ENCODE data around the gene TRIM21. TPM values are rescaled to one million over a fixed set of nuclear protein-coding genes. Genes with fewer than 3 reads are reported as not detected.
A peak's percentile ranks its signal among the peaks of the same experiment; 100 is the strongest.
"Not testable (repeated sequence)": the region's sequence is repeated elsewhere in the genome, so short reads cannot be mapped to it uniquely, and the experiment has no call there.

TRIM21 gene
- polyA plus RNA-seq, 2 of the 4 experiments (the other 2 are of a cell fraction), result 11.3 to 15.6 TPM

GRCh38 chr11:4416816-4417215 lies 23.3 kb upstream of the TRIM21 start:
- Histone ChIP-seq H3K9me3 (no peaks in the 10 kb centered on the region), H3K4me2 (no peak overlapping the region), H3K4me3 (no peak overlapping the region), H3K27ac (no peak overlapping the region), H3K4me1 (no peaks in the 10 kb centered on the region)
- ChIA-PET CTCF (interaction anchor here (1.3 kb wide), 1 partner anchor 8 kb away, joined by 4 read pairs; no protein-coding TSS in a partner anchor), POLR2A (no interaction called here)
- FAIRE-seq (no peak), ATAC-seq (no peak), DNase-seq (ENCODE audit: low read depth in 1 of 2, low spot score in 1 of 2) (no peak)
- TF ChIP-seq EHMT2 (IDR thresholded peaks at IDR 0.05; ENCODE audit: low read depth) (no peak), RFX5 (IDR thresholded peaks at IDR 0.05) (no peak), KDM5A (IDR thresholded peaks at IDR 0.05) (no peak), EP300 (IDR thresholded peaks at IDR 0.05) (no peak), HMGXB4 (CRISPR knock-in tag; IDR thresholded peaks at IDR 0.05; ENCODE audit: borderline replicate concordance) (no peak), RNF2 (IDR thresholded peaks at IDR 0.05; ENCODE audit: borderline replicate concordance, low read depth) (no peak), CBX8 (IDR thresholded peaks at IDR 0.05) (no peak), GATA3 (IDR thresholded peaks at IDR 0.05; ENCODE audit: borderline replicate concordance) (no peak), HOXB5 (CRISPR knock-in tag; IDR thresholded peaks at IDR 0.05) (no peak), JUN (IDR thresholded peaks at IDR 0.05) (no peak), TP53 (CRISPR knock-in tag; IDR thresholded peaks at IDR 0.05) (no peak), CHD4 (IDR thresholded peaks at IDR 0.05; ENCODE audit: borderline replicate concordance) (no peak), HDAC2 (IDR thresholded peaks at IDR 0.05) (no peak), FOSB (CRISPR knock-in tag; IDR thresholded peaks at IDR 0.05) (no peak), BHLHE40 (IDR thresholded peaks at IDR 0.05; ENCODE audit: low read depth, low read length) (no peak)
- TF ChIP-seq, protein P1, sequence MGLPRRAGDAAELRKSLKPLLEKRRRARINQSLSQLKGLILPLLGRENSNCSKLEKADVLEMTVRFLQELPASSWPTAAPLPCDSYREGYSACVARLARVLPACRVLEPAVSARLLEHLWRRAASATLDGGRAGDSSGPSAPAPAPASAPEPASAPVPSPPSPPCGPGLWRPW (IDR thresholded peaks at IDR 0.05), result no peak
- 50% methylated on average over 1 of the region's 1 CpG for WGBS (ENCODE audit: missing lambda C conversion rate)

- Histone ChIP-seq H3K4me1 (no peaks in the 10 kb centered on the region), H3K9me3 (no peaks in the 10 kb centered on the region), H3K4me2 (no peak overlapping the region), H3K27ac (no peak overlapping the region), H3K4me3 (no peak overlapping the region)
- POLR2A ChIA-PET, result no interaction called here
- ATAC-seq (no peak), DNase-seq (ENCODE audit: low read depth in 1 of 2, low spot score in 1 of 2) (no peak), FAIRE-seq (no peak)
- TF ChIP-seq MAFK (IDR thresholded peaks at IDR 0.05; ENCODE audit: partially characterized antibody) (peak; percentile 14), CEBPB (IDR thresholded peaks at IDR 0.05) (no peak)
- 0% methylated on average over 1 of the region's 1 CpG for WGBS (ENCODE audit: missing lambda C conversion rate)
- CTCF ChIA-PET, result interaction anchor here (1.3 to 1.7 kb wide), 2 partner anchors 8 to 229 kb away, joined by 4 to 6 read pairs; no protein-coding TSS in a partner anchor
These were observed 22.8 kb upstream of the TRIM21 start for GRCh38 chr11:4416306-4416705.

GRCh38 chr11:4406206-4406605 lies 12.7 kb upstream of the TRIM21 start:
- DNase-seq (ENCODE audit: low read depth in 1 of 2, low spot score in 1 of 2); ATAC-seq; H3K4me1 ChIP-seq; H3K9me3 ChIP-seq; POLR2A ChIA-PET; H3K27ac ChIP-seq; FAIRE-seq; H3K4me3 ChIP-seq; H3K4me2 ChIP-seq; CTCF ChIA-PET: not testable (repeated sequence)
- WGBS (ENCODE audit: missing lambda C conversion rate), result 0% methylated on average over 2 of the region's 6 CpGs

DNA sequence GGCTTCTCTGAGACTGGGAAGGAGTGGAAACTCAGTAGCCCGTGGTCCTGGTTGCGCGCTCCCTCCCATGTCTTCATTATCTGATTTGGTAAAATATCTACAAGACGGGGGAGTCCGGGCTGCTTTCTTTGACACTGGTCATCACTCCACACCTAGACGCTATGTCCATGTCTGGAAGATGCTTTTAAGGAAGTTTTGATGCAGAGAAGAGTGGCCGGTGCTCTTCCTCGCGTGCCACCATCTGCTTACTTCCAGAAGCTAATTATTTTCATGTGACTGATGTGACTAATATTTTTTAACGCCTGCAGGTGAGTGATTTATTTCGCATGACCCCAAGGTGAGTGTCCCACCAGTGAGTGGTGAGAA lies 339 bp upstream of the TRIM21 start:
- ChIA-PET POLR2A (no interaction called here), CTCF (interaction anchor here (1.3 to 2.5 kb wide), 2 partner anchors 100 to 207 kb away, joined by 4 to 9 read pairs; no protein-coding TSS in a partner anchor)
- ATAC-seq, result peak; percentile 55 to 65; a peak in 5 of 6 replicates

More for the DNA sequence above, 339 bp upstream of the TRIM21 start:
- DNase-seq (ENCODE audit: low read depth in 1 of 2, low spot score in 1 of 2) (no peak), FAIRE-seq (no peak)
- no peak for TF ChIP-seq BCL3 (IDR thresholded peaks at IDR 0.05)
- no peak for TF ChIP-seq POLR2A (IDR thresholded peaks at IDR 0.05; ENCODE audit: low read length)
- TF ChIP-seq CHD2 (IDR thresholded peaks at IDR 0.05; ENCODE audit: low read length, partially characterized antibody), result no peak
- no peak for TF ChIP-seq E2F6 (IDR thresholded peaks at IDR 0.05; ENCODE audit: borderline replicate concordance, low read depth)
- TF ChIP-seq JUN (IDR thresholded peaks at IDR 0.05), result no peak
- TF ChIP-seq MAFK (IDR thresholded peaks at IDR 0.05; ENCODE audit: partially characterized antibody), result no peak
- no peak for TF ChIP-seq FOSB (CRISPR knock-in tag; IDR thresholded peaks at IDR 0.05)
- TF ChIP-seq KDM1A (IDR thresholded peaks at IDR 0.05; ENCODE audit: low read depth), result no peak
- no peak for TF ChIP-seq SMC3 (IDR thresholded peaks at IDR 0.05)
- WGBS (ENCODE audit: missing lambda C conversion rate), result 25% methylated on average over 11 of the region's 11 CpGs
- Histone ChIP-seq H3K27ac (peak overlapping the region in 1 of 2 experiments; percentile 98; a peak in 1 of 6 replicates), H3K9me3 (no peaks in the 10 kb centered on the region), H3K4me2 (peak overlapping the region; percentile 76), H3K4me1 (no peaks in the 10 kb centered on the region), H3K4me3 (peak overlapping the region; percentile 79)
